Gastroesophageal sphincter (tissue), 3 donors: ENCODE measurements around the gene CX3CL1.

Source experiments
- EP300 ChIP-seq: sonication (generic); formaldehyde crosslinking; IDR thresholded peaks from one replicate; pipeline ENCODE4 v1.6.1; 2017; ENCODE audit warnings: antibody characterized with exemption, mild to moderate bottlenecking
- TF ChIP-seq, protein P1 (sequence below), 4 experiments: fragments of 200-600 bp in 2 of 4; fragments of 450-650 bp in 2 of 4; sonication (generic) in 1 of 4; IDR thresholded peaks; one replicate each; pipeline ENCODE4 v1.5.1; 2017 to 2019; ENCODE audit warnings: antibody characterized with exemption in 4 of 4, mild to moderate bottlenecking in 2 of 4, moderate library complexity in 2 of 4

DNA sequence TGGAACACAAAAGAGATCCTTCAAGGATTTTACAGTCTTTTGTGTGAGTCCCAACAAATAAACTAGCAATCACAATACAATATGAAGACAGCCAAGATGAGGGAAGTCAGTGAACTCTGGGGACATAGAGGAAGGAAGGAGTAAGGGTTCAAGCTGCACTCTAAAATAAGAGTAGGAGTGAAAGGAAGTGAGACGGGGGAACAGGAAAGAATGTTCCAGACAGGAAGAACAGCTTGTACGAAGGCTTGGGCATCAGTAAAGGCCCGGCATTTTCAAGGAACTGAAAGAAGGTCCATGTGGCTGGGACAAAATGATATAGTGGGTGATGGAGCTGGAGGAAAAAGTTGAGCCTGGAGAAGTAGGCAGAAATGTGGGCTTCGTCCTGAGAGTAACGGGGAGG lies 36.8 kb downstream of the CX3CL1 start:
- TF ChIP-seq, protein P1, sequence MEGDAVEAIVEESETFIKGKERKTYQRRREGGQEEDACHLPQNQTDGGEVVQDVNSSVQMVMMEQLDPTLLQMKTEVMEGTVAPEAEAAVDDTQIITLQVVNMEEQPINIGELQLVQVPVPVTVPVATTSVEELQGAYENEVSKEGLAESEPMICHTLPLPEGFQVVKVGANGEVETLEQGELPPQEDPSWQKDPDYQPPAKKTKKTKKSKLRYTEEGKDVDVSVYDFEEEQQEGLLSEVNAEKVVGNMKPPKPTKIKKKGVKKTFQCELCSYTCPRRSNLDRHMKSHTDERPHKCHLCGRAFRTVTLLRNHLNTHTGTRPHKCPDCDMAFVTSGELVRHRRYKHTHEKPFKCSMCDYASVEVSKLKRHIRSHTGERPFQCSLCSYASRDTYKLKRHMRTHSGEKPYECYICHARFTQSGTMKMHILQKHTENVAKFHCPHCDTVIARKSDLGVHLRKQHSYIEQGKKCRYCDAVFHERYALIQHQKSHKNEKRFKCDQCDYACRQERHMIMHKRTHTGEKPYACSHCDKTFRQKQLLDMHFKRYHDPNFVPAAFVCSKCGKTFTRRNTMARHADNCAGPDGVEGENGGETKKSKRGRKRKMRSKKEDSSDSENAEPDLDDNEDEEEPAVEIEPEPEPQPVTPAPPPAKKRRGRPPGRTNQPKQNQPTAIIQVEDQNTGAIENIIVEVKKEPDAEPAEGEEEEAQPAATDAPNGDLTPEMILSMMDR (IDR thresholded peaks at IDR 0.05), result no peak
- no peak for TF ChIP-seq EP300
